ENCODE results near the gene TBC1D2B.

DNA sequence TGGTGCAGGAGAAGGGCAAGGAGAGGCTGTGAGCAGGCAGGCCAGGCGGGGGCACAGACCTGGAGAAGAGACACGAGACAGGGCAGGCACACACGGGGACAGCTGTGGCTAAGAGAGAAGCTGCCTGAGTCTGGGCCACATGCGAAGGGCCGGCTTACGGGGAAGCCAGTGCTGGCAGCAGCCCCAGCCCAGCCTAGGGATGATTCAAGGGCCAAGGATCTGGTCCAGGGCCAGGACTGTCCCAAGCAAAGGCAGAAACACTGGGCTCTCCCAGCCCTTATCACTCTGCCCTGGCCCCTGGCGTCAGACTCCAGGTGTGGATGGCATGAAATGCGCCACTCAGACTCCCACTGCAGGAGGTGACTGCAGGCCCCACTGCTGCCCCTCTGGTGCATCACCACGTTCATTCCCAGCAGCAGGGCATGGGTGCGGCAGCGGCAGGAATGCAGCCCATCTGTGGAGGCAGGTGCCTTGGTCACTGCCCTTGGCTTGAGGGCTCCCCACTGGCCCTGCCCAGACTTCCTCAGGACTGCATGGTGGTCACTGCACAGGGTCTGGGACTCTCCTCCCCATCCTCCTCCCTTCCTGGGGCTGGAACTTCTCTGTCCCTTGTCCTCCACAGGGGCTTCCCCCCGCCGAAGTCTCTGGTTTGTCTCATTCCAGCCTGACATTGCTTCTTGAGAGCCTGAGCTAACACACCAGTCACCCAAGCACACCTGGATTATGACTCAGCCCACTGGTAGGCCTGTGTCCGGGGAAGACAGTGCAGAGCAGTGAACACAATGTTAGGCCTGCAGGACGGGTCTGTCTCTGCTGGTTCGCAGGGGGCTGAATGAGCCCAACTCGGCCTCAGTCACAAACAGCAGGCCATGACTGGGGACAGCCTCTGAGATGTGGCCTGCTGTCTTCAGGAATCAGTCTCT is 69.3 kb downstream of the TBC1D2B start:
- TF ChIP-seq, protein P1, sequence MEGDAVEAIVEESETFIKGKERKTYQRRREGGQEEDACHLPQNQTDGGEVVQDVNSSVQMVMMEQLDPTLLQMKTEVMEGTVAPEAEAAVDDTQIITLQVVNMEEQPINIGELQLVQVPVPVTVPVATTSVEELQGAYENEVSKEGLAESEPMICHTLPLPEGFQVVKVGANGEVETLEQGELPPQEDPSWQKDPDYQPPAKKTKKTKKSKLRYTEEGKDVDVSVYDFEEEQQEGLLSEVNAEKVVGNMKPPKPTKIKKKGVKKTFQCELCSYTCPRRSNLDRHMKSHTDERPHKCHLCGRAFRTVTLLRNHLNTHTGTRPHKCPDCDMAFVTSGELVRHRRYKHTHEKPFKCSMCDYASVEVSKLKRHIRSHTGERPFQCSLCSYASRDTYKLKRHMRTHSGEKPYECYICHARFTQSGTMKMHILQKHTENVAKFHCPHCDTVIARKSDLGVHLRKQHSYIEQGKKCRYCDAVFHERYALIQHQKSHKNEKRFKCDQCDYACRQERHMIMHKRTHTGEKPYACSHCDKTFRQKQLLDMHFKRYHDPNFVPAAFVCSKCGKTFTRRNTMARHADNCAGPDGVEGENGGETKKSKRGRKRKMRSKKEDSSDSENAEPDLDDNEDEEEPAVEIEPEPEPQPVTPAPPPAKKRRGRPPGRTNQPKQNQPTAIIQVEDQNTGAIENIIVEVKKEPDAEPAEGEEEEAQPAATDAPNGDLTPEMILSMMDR (IDR thresholded peaks at IDR 0.05; ENCODE audit: low read depth, low read length, missing input control) = no peak
- TF ChIP-seq HNF4G (IDR thresholded peaks at IDR 0.05) (no peak), SP1 (IDR thresholded peaks at IDR 0.05) (peak; percentile 43), RXRA (IDR thresholded peaks at IDR 0.05) (peak; percentile 49 to 56), EGR1 (IDR thresholded peaks at IDR 0.05; ENCODE audit: low read depth in 2 of 2) (no peak), FOXA1 (IDR thresholded peaks at IDR 0.05) (no peak), RAD21 (IDR thresholded peaks at IDR 0.05) (peak in 1 of 2 donors; percentile 34), YY1 (IDR thresholded peaks at IDR 0.05) (no peak), TAF1 (conservative IDR thresholded peaks at IDR 0.05) (no peak)
- TF ChIP-seq, protein P2, sequence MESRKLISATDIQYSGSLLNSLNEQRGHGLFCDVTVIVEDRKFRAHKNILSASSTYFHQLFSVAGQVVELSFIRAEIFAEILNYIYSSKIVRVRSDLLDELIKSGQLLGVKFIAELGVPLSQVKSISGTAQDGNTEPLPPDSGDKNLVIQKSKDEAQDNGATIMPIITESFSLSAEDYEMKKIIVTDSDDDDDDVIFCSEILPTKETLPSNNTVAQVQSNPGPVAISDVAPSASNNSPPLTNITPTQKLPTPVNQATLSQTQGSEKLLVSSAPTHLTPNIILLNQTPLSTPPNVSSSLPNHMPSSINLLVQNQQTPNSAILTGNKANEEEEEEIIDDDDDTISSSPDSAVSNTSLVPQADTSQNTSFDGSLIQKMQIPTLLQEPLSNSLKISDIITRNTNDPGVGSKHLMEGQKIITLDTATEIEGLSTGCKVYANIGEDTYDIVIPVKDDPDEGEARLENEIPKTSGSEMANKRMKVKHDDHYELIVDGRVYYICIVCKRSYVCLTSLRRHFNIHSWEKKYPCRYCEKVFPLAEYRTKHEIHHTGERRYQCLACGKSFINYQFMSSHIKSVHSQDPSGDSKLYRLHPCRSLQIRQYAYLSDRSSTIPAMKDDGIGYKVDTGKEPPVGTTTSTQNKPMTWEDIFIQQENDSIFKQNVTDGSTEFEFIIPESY (IDR thresholded peaks at IDR 0.05) = no peak
- TF ChIP-seq, protein P3, sequence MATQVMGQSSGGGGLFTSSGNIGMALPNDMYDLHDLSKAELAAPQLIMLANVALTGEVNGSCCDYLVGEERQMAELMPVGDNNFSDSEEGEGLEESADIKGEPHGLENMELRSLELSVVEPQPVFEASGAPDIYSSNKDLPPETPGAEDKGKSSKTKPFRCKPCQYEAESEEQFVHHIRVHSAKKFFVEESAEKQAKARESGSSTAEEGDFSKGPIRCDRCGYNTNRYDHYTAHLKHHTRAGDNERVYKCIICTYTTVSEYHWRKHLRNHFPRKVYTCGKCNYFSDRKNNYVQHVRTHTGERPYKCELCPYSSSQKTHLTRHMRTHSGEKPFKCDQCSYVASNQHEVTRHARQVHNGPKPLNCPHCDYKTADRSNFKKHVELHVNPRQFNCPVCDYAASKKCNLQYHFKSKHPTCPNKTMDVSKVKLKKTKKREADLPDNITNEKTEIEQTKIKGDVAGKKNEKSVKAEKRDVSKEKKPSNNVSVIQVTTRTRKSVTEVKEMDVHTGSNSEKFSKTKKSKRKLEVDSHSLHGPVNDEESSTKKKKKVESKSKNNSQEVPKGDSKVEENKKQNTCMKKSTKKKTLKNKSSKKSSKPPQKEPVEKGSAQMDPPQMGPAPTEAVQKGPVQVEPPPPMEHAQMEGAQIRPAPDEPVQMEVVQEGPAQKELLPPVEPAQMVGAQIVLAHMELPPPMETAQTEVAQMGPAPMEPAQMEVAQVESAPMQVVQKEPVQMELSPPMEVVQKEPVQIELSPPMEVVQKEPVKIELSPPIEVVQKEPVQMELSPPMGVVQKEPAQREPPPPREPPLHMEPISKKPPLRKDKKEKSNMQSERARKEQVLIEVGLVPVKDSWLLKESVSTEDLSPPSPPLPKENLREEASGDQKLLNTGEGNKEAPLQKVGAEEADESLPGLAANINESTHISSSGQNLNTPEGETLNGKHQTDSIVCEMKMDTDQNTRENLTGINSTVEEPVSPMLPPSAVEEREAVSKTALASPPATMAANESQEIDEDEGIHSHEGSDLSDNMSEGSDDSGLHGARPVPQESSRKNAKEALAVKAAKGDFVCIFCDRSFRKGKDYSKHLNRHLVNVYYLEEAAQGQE (IDR thresholded peaks at IDR 0.05) = no peak
- TF ChIP-seq, protein P4, sequence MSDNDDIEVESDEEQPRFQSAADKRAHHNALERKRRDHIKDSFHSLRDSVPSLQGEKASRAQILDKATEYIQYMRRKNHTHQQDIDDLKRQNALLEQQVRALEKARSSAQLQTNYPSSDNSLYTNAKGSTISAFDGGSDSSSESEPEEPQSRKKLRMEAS (IDR thresholded peaks at IDR 0.05) = peak; percentile 54
- TF ChIP-seq, protein P5, sequence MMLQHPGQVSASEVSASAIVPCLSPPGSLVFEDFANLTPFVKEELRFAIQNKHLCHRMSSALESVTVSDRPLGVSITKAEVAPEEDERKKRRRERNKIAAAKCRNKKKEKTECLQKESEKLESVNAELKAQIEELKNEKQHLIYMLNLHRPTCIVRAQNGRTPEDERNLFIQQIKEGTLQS (IDR thresholded peaks at IDR 0.05) = no peak

Data from liver (tissue), 3 donors.